OCI-M1 (cell line): ENCODE data around the gene CC2D1B.
"Not testable (repeated sequence)": the region's sequence is repeated elsewhere in the genome, so short reads cannot be mapped to it uniquely, and the experiment has no call there.

Experiments used
- DNase-seq: peaks from one replicate; lab custom pipeline; 2025; lab: John Stamatoyannopoulos, UW

CC2D1B gene, protein sequence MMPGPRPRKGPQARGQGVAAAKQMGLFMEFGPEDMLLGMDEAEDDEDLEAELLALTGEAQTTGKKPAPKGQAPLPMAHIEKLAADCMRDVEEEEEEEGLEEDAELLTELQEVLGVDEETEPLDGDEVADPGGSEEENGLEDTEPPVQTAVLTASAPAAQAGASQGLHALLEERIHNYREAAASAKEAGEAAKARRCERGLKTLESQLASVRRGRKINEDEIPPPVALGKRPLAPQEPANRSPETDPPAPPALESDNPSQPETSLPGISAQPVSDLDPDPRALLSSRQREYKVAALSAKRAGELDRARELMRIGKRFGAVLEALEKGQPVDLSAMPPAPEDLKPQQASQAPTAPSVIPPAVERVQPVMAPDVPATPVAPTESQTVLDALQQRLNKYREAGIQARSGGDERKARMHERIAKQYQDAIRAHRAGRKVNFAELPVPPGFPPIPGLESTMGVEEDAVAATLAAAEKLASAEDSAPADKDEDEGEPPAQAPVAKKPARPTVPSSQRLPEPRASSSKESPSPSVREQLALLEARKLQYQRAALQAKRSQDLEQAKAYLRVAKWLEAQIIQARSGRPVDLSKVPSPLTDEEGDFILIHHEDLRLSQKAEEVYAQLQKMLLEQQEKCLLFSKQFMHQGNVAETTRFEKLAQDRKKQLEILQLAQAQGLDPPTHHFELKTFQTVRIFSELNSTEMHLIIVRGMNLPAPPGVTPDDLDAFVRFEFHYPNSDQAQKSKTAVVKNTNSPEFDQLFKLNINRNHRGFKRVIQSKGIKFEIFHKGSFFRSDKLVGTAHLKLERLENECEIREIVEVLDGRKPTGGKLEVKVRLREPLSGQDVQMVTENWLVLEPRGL

DNA sequence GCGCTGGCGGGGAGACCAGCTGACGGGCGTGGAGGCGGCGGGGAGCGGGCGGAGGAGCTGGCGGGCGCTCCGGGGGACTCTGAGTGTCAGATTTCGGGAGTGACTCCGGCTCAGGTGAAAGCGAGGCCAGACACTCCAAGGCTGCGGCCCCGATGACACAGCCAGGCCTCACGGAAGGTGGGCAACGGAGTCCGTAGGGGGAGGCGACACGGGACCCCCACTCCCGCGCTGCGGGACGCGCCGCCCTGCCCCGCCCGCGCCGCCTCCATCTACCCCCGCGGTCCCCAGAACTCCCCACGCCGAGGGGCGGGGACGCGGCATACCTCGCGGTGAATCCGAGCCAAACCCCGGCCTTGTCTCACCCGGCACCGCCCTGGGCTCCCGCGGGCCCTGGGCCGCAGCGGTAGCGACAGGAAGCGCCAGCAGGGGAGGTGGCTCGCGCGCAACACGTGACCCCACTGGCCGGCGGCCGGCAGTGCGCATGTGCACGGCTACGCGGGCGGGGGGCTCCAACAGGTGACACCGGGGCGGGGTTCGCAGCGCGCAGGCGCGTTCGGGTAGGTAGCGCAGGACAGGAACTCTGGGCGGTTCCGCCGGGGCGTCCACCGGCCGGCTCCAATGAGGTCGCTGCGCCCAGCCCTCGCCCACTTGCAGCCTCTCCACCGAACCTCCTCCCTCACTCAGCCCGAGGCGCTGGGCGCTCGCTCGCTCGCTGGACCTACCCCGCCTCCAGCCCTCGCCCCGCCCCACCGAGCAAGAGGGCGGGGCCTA, at the start of gene CC2D1B:
Gene CC2D1B, minus strand, starts transcription at position 460 of the 771 bp plus-strand sequence. CDS start 1,585 bp downstream, outside the sequence.
- peak; percentile 99 for DNase-seq

DNA sequence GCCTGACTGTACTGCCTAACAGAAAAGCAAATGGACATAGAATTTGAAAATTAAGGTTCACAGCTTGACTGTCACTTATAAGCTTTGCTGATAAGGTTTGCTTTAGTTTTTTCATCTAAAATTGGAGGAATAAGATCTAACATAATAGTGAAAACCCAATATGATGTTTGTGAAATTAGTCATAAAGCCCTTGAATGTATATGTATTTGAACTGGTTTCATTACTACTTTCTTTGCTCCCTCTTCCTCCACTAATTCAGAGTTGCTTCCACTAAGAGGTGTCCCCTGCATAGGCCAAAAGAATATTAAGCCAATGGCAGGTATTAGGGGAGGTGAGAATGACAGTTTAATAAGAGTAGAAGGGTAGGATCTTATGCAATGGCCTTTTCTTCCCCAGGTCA, 48.9 kb upstream of the CC2D1B start:
- no peak for DNase-seq

DNA sequence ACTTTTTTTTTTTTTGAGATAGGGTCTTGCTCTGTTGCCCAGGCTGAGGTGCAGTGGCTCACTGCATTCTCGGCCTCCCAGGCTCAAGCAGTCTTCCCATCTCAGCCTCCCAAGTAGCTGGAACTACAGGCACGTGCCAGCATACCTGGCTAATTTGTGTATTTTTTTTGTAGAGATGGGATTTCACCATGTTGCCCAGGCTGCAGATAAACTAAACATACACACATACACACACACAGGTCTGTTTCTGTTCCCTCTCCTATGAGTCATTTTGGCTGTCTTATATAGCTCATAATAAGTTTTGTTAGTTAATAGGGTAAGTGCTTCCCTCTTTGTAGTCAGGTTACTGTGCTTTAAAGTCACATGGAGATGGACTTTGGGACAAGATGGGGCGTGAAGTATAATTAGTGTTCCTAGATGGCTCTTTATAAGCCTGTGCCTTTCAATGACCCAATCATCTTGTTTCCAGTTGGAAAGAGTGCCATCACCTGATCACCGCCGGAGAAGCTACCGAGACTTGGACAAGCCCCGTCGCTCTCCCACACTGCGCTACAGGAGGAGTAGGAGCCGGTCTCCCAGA, 47.5 kb upstream of the CC2D1B start:
- DNase-seq: no peak

DNA sequence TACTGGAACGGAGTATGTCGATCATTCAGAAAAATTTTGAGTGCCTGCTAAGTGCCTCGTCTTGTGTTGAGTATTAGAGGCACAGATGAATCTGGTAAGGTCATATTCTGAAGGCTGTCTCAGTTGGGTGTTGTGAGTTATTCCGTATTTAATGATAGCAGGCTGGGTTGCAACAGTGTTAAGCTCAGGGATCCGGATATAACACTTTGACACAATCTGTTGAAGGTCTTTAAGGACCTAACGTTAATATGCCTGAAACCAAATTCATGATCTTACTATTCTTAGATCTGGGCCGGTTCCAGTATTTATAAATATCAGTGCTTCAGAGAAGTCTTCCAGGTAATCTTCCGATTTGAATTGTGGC, 39.0 kb upstream of the CC2D1B start:
- no peak for DNase-seq

DNA sequence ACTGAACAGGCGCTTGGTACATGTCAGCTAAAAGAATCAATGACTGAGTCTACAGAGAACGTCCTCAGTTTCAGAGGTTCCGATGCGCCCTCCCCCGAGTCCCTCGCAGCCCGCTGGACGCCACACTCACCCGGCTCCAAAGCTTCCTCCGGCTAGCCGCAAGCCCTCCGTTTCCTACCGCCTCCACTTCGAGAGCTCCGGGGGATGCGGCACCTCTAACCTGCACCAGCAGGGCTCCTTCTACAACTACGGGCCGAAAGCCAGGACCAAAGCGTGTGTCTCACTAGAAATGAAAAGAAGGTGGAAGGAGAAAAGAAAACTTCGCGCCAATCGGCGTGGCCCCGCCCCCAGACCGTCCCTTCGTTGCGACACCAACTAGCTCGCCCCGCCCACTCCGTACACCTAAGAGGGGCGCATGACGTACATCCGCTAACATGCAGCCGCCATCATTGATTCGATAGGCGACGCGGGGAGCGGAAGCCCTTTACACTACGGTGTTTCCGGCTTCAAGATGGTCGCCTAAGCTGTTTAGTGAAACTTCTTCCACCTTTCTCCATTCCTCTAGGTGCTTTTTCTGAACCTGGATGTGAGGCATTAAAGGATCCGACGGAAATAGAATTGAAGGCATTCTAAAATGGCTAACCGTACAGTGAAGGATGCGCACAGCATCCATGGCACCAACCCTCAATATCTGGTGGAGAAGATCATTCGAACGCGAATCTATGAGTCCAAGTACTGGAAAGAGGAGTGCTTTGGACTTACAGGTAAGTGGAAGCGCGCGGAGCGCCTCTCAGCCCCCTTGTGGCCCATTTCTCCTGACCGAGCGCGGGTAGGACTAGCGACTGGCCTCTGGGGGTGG, 38.3 kb upstream of the CC2D1B start, which contains the start of the genes ORC1 and PRPF38A:
Gene ORC1, minus strand, starts transcription at position 308 of the 859 bp plus-strand sequence. CDS start 2,200 bp downstream, outside the sequence.
Gene PRPF38A, plus strand, starts transcription at position 487 of the 859 bp plus-strand sequence. Its CDS starts 148 bp downstream, at position 635.
- peak; percentile 98 for DNase-seq

DNA sequence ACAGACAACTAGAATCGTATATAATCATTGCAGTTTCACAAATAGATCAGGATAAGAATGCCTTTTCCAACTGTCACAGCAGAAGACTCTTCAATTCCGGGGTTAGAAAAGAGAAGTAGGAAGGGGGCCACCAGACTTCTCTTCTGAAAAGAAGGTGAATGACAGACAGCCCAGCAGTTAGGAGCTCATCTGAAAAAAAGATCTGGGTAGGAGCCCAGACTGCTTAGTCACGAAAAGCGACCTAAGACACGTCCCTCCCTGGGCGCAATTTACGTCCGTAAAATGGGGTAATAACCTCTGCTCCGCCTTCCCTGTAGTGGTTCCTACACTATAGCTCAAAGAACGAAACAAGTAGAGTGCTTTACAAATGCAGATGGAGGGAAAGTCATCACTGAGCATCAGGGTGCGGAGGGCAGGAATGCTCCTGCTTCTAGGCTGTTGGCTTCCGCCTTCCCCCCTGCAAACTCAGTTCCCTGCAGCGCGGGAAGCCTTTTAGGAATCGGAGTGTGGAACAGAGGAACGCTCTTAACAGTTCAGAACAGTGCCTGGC, 37.6 kb upstream of the CC2D1B start:
- peak; percentile 90 for DNase-seq

DNA sequence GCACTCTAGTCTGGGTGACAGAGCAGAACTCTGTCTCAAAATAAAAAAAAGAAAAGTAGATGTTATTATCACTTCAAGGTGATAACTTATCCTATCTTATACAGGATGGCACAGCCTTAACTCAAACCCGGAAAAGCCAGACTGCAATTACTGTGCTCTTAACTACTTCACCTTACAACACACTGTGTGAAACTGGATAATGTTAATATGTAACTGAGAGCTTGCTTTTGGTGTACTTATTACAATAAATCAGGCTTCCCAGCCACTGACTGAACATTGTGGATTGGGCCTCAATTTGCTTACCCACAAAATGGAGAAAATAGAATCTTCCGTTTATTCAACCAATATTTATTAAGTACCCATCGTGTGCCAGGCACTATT, 36.8 kb upstream of the CC2D1B start:
- DNase-seq: peak; percentile 9

DNA sequence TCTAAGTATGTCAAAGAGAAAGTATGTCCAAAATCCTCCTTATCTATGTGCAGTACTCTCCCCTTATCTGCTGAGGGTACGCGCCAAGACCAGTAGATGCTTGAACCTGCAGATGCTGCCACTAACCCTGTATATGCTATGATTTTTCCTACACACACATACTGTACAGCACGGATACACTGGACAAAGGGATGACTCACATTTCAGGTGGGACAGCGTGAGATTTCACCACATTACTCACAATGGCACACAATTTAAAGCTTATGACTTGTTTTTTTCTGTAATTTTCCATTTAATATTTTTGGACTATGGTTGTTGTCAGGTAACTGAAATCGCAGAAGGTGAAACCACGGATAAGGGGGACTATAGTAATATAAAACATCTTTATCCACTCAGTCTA, 34.1 kb upstream of the CC2D1B start:
- no peak for DNase-seq

DNA sequence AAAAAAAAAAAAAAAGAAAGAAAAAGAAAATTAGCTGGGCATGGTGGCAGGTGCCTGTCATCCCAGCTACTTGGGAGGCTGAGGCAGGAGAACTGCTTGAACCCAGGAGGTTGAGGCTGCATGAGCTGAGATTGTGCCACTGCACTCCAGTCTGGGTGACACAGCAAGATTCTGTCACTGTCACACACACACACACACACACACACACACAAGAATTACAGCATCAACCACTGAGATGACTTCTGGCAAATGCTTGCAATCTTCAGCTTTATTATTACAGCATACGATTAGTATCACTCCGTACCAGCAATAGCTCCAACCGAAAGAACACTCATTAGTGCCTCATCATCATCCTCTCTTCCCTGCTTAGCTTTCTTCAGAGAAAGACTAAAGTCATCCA, 33.6 kb upstream of the CC2D1B start:
- no peak for DNase-seq

DNA sequence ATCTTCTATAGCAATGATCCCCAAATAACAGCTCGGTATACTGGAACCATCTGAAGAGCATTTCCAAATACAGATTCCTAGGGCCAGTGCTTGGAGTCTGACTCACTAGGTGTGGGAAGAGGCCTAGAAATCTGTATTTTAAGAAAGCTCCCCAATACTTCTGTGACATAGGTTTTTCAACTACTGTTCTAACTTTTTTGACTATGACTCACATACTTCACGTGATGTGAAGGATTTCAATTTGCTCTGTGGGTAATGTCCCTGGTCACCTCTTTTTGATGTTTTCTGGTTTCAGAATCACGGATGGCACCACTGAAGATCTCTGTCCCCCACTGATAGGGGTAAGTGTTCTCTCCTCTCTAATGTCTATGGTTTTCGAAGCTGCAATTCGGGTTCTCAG, 27.2 kb upstream of the CC2D1B start:
- DNase-seq: no peak

DNA sequence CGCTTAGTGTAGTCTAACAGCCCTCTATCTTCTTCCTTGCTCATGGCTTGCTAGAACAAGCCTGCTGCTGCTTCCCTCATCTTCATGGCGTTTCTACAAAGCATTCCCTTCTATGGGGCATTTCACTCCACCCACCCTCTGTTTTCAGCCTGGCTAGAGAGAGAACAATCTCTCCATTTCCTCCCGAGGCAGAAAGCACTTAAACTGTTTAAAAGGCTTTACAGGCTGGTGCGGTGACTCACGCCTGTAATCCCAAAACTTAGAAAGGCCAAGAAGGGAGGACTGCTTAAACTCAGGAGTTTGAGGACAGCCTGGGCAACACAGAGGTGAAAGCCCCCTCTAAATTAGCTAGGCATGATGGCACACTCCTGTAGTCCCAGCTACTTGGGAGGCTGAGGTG, 20.5 kb upstream of the CC2D1B start:
- DNase-seq: no peak

DNA sequence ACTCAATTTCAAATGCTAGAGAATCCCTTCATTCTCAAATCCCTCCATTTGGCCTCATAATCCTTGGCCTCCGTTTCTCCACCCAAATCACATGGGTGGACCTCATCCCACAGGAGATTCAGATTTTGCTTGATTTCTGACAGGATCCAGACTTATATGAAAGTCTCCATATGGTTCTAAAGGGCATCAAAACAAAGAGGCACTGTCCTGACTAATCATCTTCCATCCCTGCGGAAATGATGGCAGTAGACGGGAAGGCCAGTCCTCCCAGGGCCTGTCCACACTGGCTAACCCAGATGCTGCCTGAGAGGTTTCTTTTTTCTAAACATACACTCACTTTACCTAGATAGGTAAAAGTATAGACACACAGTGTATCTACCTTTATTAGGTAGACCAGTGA, 19.4 kb upstream of the CC2D1B start:
- DNase-seq: no peak

DNA sequence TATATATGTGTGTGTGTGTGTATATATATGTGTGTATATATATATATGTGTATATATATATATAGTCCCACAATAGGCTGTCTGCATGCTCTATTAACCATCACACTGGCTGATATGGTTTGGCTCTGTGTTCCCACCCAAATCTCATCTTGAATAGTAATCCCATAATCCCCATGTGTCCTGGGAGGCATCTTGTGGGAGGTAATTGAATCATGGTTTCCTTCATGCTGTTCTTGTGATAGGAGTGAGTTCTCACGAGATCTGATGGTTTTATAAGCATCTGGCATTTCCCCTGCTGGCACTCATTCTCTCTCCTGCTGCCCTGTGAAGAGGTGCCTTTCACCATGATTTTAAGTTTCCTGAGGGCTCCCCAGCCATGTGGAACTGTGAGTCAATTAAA, 3.8 kb upstream of the CC2D1B start:
- DNase-seq: not testable (repeated sequence)

DNA sequence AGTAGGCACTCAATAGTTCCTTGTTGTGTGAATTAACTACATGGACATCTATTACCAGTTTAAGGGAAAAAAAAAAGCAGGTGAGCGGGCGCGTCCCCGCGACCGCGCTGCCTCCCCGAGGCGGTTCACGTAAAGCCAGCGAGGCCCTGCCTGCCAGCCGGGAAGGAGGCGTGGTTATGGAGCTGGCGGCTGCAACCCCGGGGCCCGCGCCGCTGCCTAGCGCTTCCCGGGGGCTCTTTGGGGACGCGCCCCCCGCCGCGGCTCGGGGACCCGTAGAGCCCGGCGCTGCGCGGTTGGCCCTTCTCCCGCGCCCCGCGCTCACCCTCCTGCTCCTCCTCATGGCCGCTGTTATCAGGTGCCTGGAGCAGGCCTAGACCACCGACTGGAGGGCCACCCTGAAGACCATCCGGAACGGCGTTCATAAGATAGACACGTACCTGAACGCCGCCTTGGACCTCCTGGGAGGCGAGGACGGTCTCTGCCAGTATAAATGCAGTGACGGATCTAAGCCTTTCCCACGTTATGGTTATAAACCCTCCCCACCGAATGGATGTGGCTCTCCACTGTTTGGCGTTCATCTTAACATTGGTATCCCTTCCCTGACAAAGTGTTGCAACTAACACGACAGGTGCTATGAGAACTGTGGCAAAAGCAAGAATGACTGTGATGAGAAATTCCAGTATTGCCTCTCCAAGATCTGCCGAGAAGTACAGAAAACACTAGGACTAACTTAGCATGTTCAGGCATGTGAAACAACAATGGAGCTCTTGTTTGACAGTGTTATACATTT, 2.6 kb upstream of the CC2D1B start:
- peak; percentile 25 for DNase-seq

DNA sequence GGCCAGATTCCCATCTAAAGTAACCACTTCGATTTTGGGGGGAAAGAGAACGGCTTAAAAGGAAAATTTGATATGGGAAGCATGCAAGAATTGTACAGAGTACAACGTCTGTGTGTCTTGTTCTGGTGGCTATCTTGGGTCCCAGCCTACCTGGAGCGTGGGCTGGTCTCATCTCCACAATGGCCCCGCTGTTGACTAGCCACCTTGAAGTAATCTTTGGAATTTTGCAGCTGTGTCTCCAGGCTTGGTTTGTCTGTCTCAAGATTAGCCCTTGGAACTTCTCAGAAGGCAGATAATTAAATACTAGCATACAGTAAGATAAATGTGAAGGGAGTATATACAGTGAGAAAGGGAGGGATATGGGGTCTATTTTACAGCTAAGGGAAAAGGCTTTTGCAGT, 1.3 kb upstream of the CC2D1B start:
- no peak for DNase-seq

DNA sequence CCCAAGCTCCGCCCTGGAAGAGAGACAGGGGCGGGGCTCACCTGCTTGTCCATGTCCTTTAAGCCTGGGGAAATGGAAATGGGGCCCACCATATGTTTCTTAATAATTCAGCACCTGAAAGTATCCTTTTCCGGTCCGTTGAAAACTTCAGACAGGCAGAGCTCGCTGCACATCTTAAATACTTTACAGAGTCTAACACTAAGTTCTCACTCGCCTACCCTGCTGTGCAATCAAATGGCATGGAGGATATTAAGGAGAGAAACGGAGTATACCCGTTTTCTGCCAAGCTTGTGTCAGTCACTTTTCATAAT, 467 bp upstream of the CC2D1B start:
- no peak for DNase-seq

DNA sequence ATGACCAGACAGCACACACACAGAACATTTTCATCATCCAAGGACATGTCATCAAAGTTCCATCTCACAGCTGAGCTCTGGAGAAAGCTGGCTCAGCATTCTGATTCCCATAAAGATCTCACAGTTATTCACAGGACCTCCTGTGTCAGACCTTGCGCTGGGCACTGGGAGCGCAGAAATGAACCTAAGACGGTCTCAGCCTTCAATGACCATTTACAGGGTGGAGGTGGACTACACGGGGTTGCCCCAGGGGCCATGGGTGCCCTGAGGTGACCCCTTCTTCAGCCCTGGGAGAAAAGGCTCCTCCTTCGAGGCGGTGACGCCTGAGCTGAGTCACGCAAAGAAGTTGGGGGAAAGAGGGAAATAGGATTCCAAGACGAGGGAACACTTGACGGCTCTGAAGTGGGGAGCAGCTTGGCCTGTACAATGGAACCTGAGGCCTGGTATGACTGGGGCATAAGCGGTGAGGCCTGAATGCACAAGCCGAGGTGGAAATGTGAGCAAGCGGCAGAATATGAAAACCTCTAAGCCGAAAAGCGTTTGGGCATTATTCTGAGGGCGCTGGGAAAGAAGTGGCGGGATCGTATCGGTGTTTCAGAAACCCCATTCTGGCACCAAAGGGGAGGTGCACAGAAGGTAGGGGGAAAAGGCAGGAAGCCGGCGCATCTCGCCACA, 797 bp downstream of the CC2D1B start:
- DNase-seq: peak; percentile 73

DNA sequence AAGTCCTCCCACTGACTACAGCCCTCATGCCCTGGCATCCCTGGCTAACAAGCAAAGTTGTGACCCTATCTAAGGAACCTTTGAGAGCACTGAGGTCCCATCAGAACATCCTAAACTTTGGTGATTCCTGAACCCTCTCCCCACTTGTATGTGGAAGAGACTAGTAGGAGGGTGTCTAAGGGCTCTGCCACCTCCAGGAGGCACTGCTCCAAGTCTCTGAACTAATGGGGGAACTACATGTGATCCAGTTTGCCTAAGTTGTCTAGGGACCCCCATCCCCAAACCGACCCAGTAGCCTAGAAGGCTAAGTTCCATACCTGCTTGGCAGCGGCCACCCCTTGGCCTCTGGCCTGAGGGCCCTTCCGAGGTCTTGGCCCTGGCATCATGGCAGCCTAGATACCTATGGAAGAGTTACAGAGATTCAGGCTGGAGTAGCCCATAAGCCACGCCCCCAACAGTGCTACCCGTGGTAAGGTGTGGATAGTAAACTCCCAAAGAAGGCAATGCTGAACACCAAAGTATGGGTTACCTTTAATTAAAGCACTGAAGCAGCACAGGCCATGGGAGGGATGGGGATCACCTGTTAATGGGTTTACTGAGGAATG, 1.7 kb downstream of the CC2D1B start:
- DNase-seq: no peak

DNA sequence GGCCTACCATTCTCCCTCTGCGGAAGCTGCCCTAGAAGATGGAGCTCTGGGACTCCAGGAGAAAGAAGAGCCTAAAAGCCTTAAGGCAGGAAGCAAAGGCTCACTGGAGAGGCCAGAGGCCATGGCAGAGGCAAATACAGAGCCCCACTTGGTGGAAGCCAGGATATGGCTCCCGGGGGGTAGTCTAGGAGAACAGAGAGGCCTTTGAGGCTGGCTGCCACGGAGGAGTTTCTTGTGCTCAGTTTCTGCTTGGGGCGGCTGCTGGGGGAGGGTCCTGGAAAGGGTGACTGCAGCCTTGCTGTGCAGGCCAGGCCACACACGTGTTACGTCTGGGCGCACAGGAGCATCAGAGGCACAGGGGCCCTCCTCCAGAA, 5.4 kb downstream of the CC2D1B start:
- DNase-seq: no peak
